IMR-90 (cell line): Measurements from ENCODE around the gene GNAS. TPM values are rescaled to one million over a fixed set of nuclear protein-coding genes. Genes with fewer than 3 reads are reported as not detected.

Experiments used
- ATAC-seq: fragments of 200-7000 bp; cut with Tn5 transposase; 2 replicates; pipeline ENCODE4 v1.9.1; 2020; ENCODE audit warnings: low read depth, mild to moderate bottlenecking, moderate library complexity
- BruUV-seq: library from RNA; stranded (reverse); fragments of 400-500 nt; replicated peaks from 2 replicates; lab custom pipeline; 2021; lab: Mats Ljungman, UMichigan
- CTCF ChIA-PET: fragments of 300-600 bp; formaldehyde crosslinking; extraction: SDS; loops from one replicate; lab custom pipeline; 2021; ENCODE audit warnings: antibody characterized with exemption; lab: Yijun Ruan, JAX
- POLR2A ChIA-PET: fragments of 300-600 bp; sonication (Branson Sonifier 250); formaldehyde crosslinking; loops from one replicate; lab custom pipeline; 2022; ENCODE audit warnings: antibody characterized with exemption; ENCODE audit not compliant: unreplicated experiment; lab: Charles Lee
- DNase-seq: peaks from one replicate; pipeline ENCODE4 v3.0.0; 2013
- H2AFZ ChIP-seq: replicated peaks from 2 replicates; pipeline ENCODE3; 2013; ENCODE audit warnings: low read length, mild to moderate bottlenecking; ENCODE audit not compliant: poor library complexity
- H2AK5ac ChIP-seq: 2 replicates; pipeline ENCODE4 v1.6.1; 2013; ENCODE audit warnings: low read depth, low read length, inconsistent platforms
- H2AK9ac ChIP-seq: replicated peaks from 2 replicates; pipeline ENCODE3; 2013; ENCODE audit warnings: mild to moderate bottlenecking, low read depth, low read length, moderate library complexity; ENCODE audit not compliant: poor library complexity
- H2BK120ac ChIP-seq: 2 replicates; pipeline ENCODE4 v1.6.1; 2013; ENCODE audit warnings: low read depth, low read length, inconsistent platforms
- H2BK15ac ChIP-seq: 3 replicates; pipeline ENCODE4 v1.6.1; 2013; ENCODE audit warnings: low read depth, low read length, inconsistent platforms
- H2BK20ac ChIP-seq: 2 replicates; pipeline ENCODE4 v1.6.1; 2013; ENCODE audit warnings: low read depth, mild to moderate bottlenecking, inconsistent platforms, low read length, moderate library complexity
- H2BK5ac ChIP-seq: 2 replicates; pipeline ENCODE4 v1.6.1; 2013; ENCODE audit warnings: mild to moderate bottlenecking, low read depth, low read length, inconsistent platforms; ENCODE audit not compliant: poor library complexity, severe bottlenecking
- H3K14ac ChIP-seq: replicated peaks from 2 replicates; pipeline ENCODE4 v1.6.1; 2013; ENCODE audit warnings: low read depth, low read length, inconsistent platforms
- H3K18ac ChIP-seq: 2 replicates; pipeline ENCODE4 v1.6.1; 2013; ENCODE audit warnings: low read depth, low read length, control low read depth
- H3K23ac ChIP-seq: 2 replicates; pipeline ENCODE4 v1.6.1; 2013; ENCODE audit warnings: low read depth, low read length, inconsistent platforms
- H3K27ac ChIP-seq: 2 replicates; pipeline ENCODE4 v1.5.1; 2013; ENCODE audit warnings: mild to moderate bottlenecking, control low read depth, low read length; ENCODE audit not compliant: insufficient read depth
- H3K27me3 ChIP-seq: 2 replicates; pipeline ENCODE4 v1.6.1; 2013; ENCODE audit warnings: low read length; ENCODE audit not compliant: control insufficient read depth, insufficient read depth
- H3K36me3 ChIP-seq: 2 replicates; pipeline ENCODE4 v1.6.1; 2013; ENCODE audit warnings: low read length, mixed read lengths; ENCODE audit not compliant: control insufficient read depth, insufficient read depth
- H3K4ac ChIP-seq: 2 replicates; pipeline ENCODE4 v1.6.1; 2013; ENCODE audit warnings: low read depth, low read length, inconsistent platforms
- H3K4me1 ChIP-seq: 2 replicates; pipeline ENCODE4 v1.6.1; 2013; ENCODE audit warnings: low read length, mixed read lengths; ENCODE audit not compliant: control insufficient read depth, insufficient read depth
- H3K4me2 ChIP-seq: 2 replicates; pipeline ENCODE4 v1.6.1; 2013; ENCODE audit warnings: low read depth, mild to moderate bottlenecking, control low read depth, low read length, moderate library complexity
- H3K4me3 ChIP-seq: 2 replicates; pipeline ENCODE4 v1.5.1; 2013; ENCODE audit warnings: low read depth, mild to moderate bottlenecking, control low read depth, low read length, moderate library complexity; ENCODE audit not compliant: insufficient read depth
- H3K56ac ChIP-seq: 2 replicates; pipeline ENCODE4 v1.6.1; 2013; ENCODE audit warnings: low read length, inconsistent platforms; ENCODE audit not compliant: insufficient read depth; ENCODE audit errors: extremely low read depth
- H3K79me1 ChIP-seq, 2 experiments: 2 replicates each; pipeline ENCODE4 v1.6.1; 2013; ENCODE audit warnings: low read length in 2 of 2, inconsistent platforms in 1 of 2, low read depth in 1 of 2
- H3K9ac ChIP-seq: 2 replicates; pipeline ENCODE4 v1.6.1; 2013; ENCODE audit warnings: low read depth, low read length, control low read depth
- H3K9me1 ChIP-seq: 2 replicates; pipeline ENCODE4 v1.6.1; 2013; ENCODE audit warnings: low read length, inconsistent platforms; ENCODE audit not compliant: insufficient read depth
- H3K9me3 ChIP-seq: 2 replicates; pipeline ENCODE4 v1.6.1; 2013; ENCODE audit warnings: low read length; ENCODE audit not compliant: control insufficient read depth, insufficient read depth
- H4K20me1 ChIP-seq: 2 replicates; pipeline ENCODE4 v1.6.1; 2013; ENCODE audit warnings: low read length, inconsistent platforms; ENCODE audit not compliant: insufficient read depth
- H4K5ac ChIP-seq: 2 replicates; pipeline ENCODE4 v1.6.1; 2013; ENCODE audit warnings: mild to moderate bottlenecking, low read depth, low read length, control low read depth
- H4K8ac ChIP-seq, 2 experiments: 2 replicates each; pipeline ENCODE4 v1.6.1; 2013; ENCODE audit warnings: low read depth in 2 of 2, low read length in 2 of 2, control low read depth in 1 of 2, inconsistent platforms in 1 of 2
- H4K91ac ChIP-seq: 2 replicates; pipeline ENCODE4 v1.6.1; 2013; ENCODE audit warnings: low read depth, low read length, inconsistent platforms; ENCODE audit not compliant: insufficient read depth
- POLR2A ChIP-seq: IDR thresholded peaks from 2 replicates; pipeline ENCODE4 v1.6.1; 2012; ENCODE audit warnings: mild to moderate bottlenecking, low read depth, low read length
- RCOR1 ChIP-seq: IDR thresholded peaks from 2 replicates; pipeline ENCODE4 v1.6.1; 2012; ENCODE audit warnings: mild to moderate bottlenecking, low read length, improper control_type of control experiment; ENCODE audit not compliant: insufficient replicate concordance
- SMC3 ChIP-seq: fragments of 150-350 bp; IDR thresholded peaks from 2 replicates; pipeline ENCODE4 v1.6.1; 2016; ENCODE audit warnings: low read depth, mild to moderate bottlenecking, antibody characterized with exemption, low read length, moderate library complexity
- WGBS, 2 experiments: methylation state at CpG; one replicate each; pipeline versions ENCODE4 v1.1.5 to v1.1.7; 2013; ENCODE audit warnings: missing lambda C conversion rate in 2 of 2; ENCODE audit not compliant: insufficient read length in 1 of 2; ENCODE audit errors: extremely low coverage in 2 of 2; 5-methylcytosine and 5-hydroxymethylcytosine counted together
- dilution Hi-C: fragments of 300-500 bp; cut with HindIII; formaldehyde crosslinking; loops from one replicate; pipeline ENCODE4 v1.14.3; 2018; ENCODE audit warnings: low sequenced_read_pairs; ENCODE audit not compliant: unreplicated experiment
- in situ Hi-C: fragments of 300-500 bp; cut with MboI; formaldehyde crosslinking; loops from 3 replicates; pipeline ENCODE4 v1.14.3; 2019; ENCODE audit warnings: low sequenced_read_pairs, inconsistent platforms, mixed read lengths
- intact Hi-C: fragments of 100-400 bp; cut with micrococcal nuclease; formaldehyde crosslinking; loops from 2 replicates; pipeline ENCODE4 v1.10.0; 2022
- polyA plus RNA-seq, 3 experiments: library from polyadenylated mRNA; depleted of rRNA; stranded (reverse); fragments of >200 nt; gene quantifications; 2 replicates each; pipeline ENCODE4 v1.2.3, GENCODE V29; 2012; ENCODE audit warnings: low replicate concordance in 1 of 3
- total RNA-seq: library from RNA; depleted of rRNA; stranded (reverse); fragments of >200 nt; gene quantifications from 2 replicates; pipeline ENCODE4 v1.2.3, GENCODE V29; 2012

Gene GNAS
- total and polyA plus RNA-seq, 2 of the 4 experiments (the other 2 are of a cell fraction) = 397 to 1,356 TPM

GRCh38 chr20:58890518-58891085 lies 38.1 kb downstream of the GNAS start (continued):
- no peak for TF ChIP-seq SMC3

GRCh38 chr20:58891086-58891717 lies 38.7 kb downstream of the GNAS start:
- H4K91ac ChIP-seq = no peak overlapping the region; the same call in 1 of the 2 replicates
- POLR2A ChIA-PET = no interaction called here
- peak overlapping the region; percentile 100 for H3K27ac ChIP-seq
- no peaks in the 10 kb centered on the region for H3K27me3 ChIP-seq
- H3K9me1 ChIP-seq = peaks cover 1% of the 10 kb centered on the region; the same call in 1 of the 2 replicates
- H2AK9ac ChIP-seq = no peak overlapping the region
- peak overlapping the region; percentile 99 for H3K9ac ChIP-seq
- CTCF ChIA-PET = no interaction called here
- no peak overlapping the region for H2AK5ac ChIP-seq
- peak overlapping the region; percentile 92 for H2AFZ ChIP-seq
- H3K36me3 ChIP-seq = peaks cover under 1% of the 10 kb centered on the region
- TF ChIP-seq POLR2A = peak; percentile 91
- TF ChIP-seq RCOR1 = no peak
- H4K5ac ChIP-seq = no peak overlapping the region; the same call in 1 of the 2 replicates
- peaks cover 8% of the 10 kb centered on the region for H3K4me1 ChIP-seq
- H3K18ac ChIP-seq = no peak overlapping the region
- peak overlapping the region; percentile 92 for H3K4ac ChIP-seq
- no peaks in the 10 kb centered on the region for H3K9me3 ChIP-seq
- no TSS peak for BruUV-seq
- H3K79me1 ChIP-seq = peaks cover under 1 to 21% of the 10 kb centered on the region in 2 experiments; a peak in 3 of 4 replicates
- no peak overlapping the region for H3K4me2 ChIP-seq
- H3K14ac ChIP-seq = no peak overlapping the region
- peak overlapping the region; percentile 100 for H3K4me3 ChIP-seq
- no peak overlapping the region for H2BK120ac ChIP-seq
- intact Hi-C loops = loop anchor here (5.0 kb wide), 1 partner anchor 141 kb away; the partner anchor contains the start of gene ATP5F1E
- dilution Hi-C loops = no loop called here
- H3K23ac ChIP-seq = no peak overlapping the region
- peak overlapping the region; percentile 60 for H2BK5ac ChIP-seq
- WGBS, 2 experiments = 1% methylated on average over 24 of the region's 105 CpGs; no CpG with 5 or more reads in 1 of the 2 experiments
- in situ Hi-C loops = no loop called here
- H3K56ac ChIP-seq = no peak overlapping the region
- no peak overlapping the region for H2BK20ac ChIP-seq
- peaks cover 35% of the 10 kb centered on the region for H4K20me1 ChIP-seq
- H4K8ac ChIP-seq = peak overlapping the region; percentile 66 to 83; a peak in 2 of 4 replicates
- peak; percentile 52 for DNase-seq
- H2BK15ac ChIP-seq = no peak overlapping the region
- ATAC-seq = peak; percentile 68
